ENCODE measurements around the gene CDH15.
"Not testable (repeated sequence)": the region's sequence is repeated elsewhere in the genome, so short reads cannot be mapped to it uniquely, and the experiment has no call there.

The CDH15 gene

GRCh38 chr16:89155851-89156739 is 15.5 kb upstream of the CDH15 start:
- no peak for DNase-seq (ENCODE audit: low read depth)

GRCh38 chr16:89156740-89157645 is 14.6 kb upstream of the CDH15 start:
- no peak for DNase-seq (ENCODE audit: low read depth)

GRCh38 chr16:89157778-89158177 is 13.8 kb upstream of the CDH15 start:
- no peak for DNase-seq (ENCODE audit: low read depth)

GRCh38 chr16:89159066-89159849 is 12.3 kb upstream of the CDH15 start:
- no peak for DNase-seq (ENCODE audit: low read depth)

- no peak for DNase-seq (ENCODE audit: low read depth)
Observed at GRCh38 chr16:89159850-89160354, 11.6 kb upstream of the CDH15 start.

- no peak for DNase-seq (ENCODE audit: low read depth)
Observed at GRCh38 chr16:89160977-89161701, 10.4 kb upstream of the CDH15 start.

GRCh38 chr16:89161763-89162713 is 9.5 kb upstream of the CDH15 start:
- no peak for DNase-seq (ENCODE audit: low read depth)

- DNase-seq (ENCODE audit: low read depth), result no peak
Observed at GRCh38 chr16:89163297-89163696, 8.3 kb upstream of the CDH15 start.

GRCh38 chr16:89164436-89164835 is 7.1 kb upstream of the CDH15 start:
- no peak for DNase-seq (ENCODE audit: low read depth)

GRCh38 chr16:89164847-89165680 is 6.5 kb upstream of the CDH15 start:
- DNase-seq (ENCODE audit: low read depth), result no peak

- not testable (repeated sequence) for DNase-seq (ENCODE audit: low read depth)
Observed at GRCh38 chr16:89165681-89165979, 5.9 kb upstream of the CDH15 start.

- no peak for DNase-seq (ENCODE audit: low read depth)
Observed at GRCh38 chr16:89166696-89167424, 4.7 kb upstream of the CDH15 start.

- DNase-seq (ENCODE audit: low read depth), result peak; percentile 19
Observed at GRCh38 chr16:89167425-89167941, 4.1 kb upstream of the CDH15 start.

GRCh38 chr16:89168381-89169189 is 3.0 kb upstream of the CDH15 start:
- DNase-seq (ENCODE audit: low read depth), result no peak

GRCh38 chr16:89169778-89170177 is 1.8 kb upstream of the CDH15 start:
- DNase-seq (ENCODE audit: low read depth), result no peak

- DNase-seq (ENCODE audit: low read depth), result no peak
Observed at GRCh38 chr16:89170346-89171215, 967 bp upstream of the CDH15 start.

GRCh38 chr16:89172171-89172527 is 601 bp downstream of the CDH15 start:
- no peak for DNase-seq (ENCODE audit: low read depth)
